HG02642 (cell line): ENCODE measurements around the gene PRKCZ.

ENCODE experiments used
- ATAC-seq: cut with Tn5 transposase; IDR thresholded peaks from one replicate; pipeline ENCODE4 v1.9.1; 2021; ENCODE audit warnings: mild to moderate bottlenecking; ENCODE audit not compliant: unreplicated experiment, poor library complexity

Gene PRKCZ

GRCh38 chr1:2172012-2172411, 121.8 kb downstream of the PRKCZ start:
- ATAC-seq, result no peak

- no peak for ATAC-seq
Measured at GRCh38 chr1:2172551-2173146, 122.4 kb downstream of the PRKCZ start.

GRCh38 chr1:2173546-2174347, 123.5 kb downstream of the PRKCZ start:
- no peak for ATAC-seq

- ATAC-seq, result no peak
Measured at GRCh38 chr1:2174348-2175054, 124.3 kb downstream of the PRKCZ start.

GRCh38 chr1:2175055-2175414, 124.8 kb downstream of the PRKCZ start:
- no peak for ATAC-seq

GRCh38 chr1:2175681-2176454, 125.7 kb downstream of the PRKCZ start:
- no peak for ATAC-seq

GRCh38 chr1:2176615-2177014, 126.4 kb downstream of the PRKCZ start:
- ATAC-seq, result no peak

GRCh38 chr1:2177541-2177940, 127.3 kb downstream of the PRKCZ start:
- no peak for ATAC-seq

GRCh38 chr1:2177946-2178538, 127.8 kb downstream of the PRKCZ start:
- ATAC-seq, result no peak

- ATAC-seq, result no peak
Measured at GRCh38 chr1:2178875-2179274, 128.7 kb downstream of the PRKCZ start.

- ATAC-seq, result no peak
Measured at GRCh38 chr1:2179283-2180013, 129.2 kb downstream of the PRKCZ start.

- no peak for ATAC-seq
Measured at GRCh38 chr1:2180297-2181245, 130.4 kb downstream of the PRKCZ start.

GRCh38 chr1:2181271-2181670, 131.1 kb downstream of the PRKCZ start:
- no peak for ATAC-seq

- no peak for ATAC-seq
Measured at GRCh38 chr1:2181752-2182151, 131.5 kb downstream of the PRKCZ start.

- ATAC-seq, result no peak
Measured at GRCh38 chr1:2182376-2182775, 132.2 kb downstream of the PRKCZ start.

GRCh38 chr1:2183937-2184334, 133.7 kb downstream of the PRKCZ start:
- ATAC-seq, result no peak

- no peak for ATAC-seq
Measured at GRCh38 chr1:2184531-2184930, 134.3 kb downstream of the PRKCZ start.

GRCh38 chr1:2184934-2185333, 134.7 kb downstream of the PRKCZ start:
- no peak for ATAC-seq
